HCT116 (cell line): ENCODE results near the gene RPL13. TPM values are rescaled to one million over a fixed set of nuclear protein-coding genes. Genes with fewer than 3 reads are reported as not detected.

ENCODE experiments used
- ATAC-seq: fragments of 200-7000 bp; cut with Tn5 transposase; 2 replicates; pipeline ENCODE4 v1.9.1; 2020; ENCODE audit warnings: mild to moderate bottlenecking, moderate library complexity
- BruUV-seq: library from RNA; stranded (reverse); fragments of 400-500 nt; replicated peaks from 2 replicates; lab custom pipeline; 2021; lab: Mats Ljungman, UMichigan
- CTCF ChIA-PET: fragments of 300-600 bp; sonication (Branson Sonifier 250); formaldehyde crosslinking; loops from one replicate; lab custom pipeline; 2021; ENCODE audit warnings: antibody characterized with exemption; lab: Charles Lee
- POLR2A ChIA-PET: fragments of 300-600, 350-600 bp; sonication (Branson Sonifier 250); formaldehyde crosslinking; loops from one replicate; lab custom pipeline; 2021; ENCODE audit warnings: antibody characterized with exemption; lab: Charles Lee
- RAD21 ChIA-PET, 2 experiments: fragments of 300-600 bp; sonication (Branson Sonifier 250); formaldehyde crosslinking; loops; one replicate each; lab custom pipeline; 2023; ENCODE audit warnings: low total read pairs in 2 of 2; ENCODE audit not compliant: uncharacterized antibody in 2 of 2, unreplicated experiment in 2 of 2, low non-redundant PET in 1 of 2; lab: Charles Lee
- DNase-seq: peaks from one replicate; pipeline ENCODE4 v3.0.0-alpha.2; 2010; ENCODE audit warnings: low read depth, low spot score
- H2AFZ ChIP-seq: fragments of 200-600 bp; shearing (Covaris generic), sonication (generic); 2 replicates; pipeline ENCODE4 v1.6.1; 2017; ENCODE audit warnings: low read depth, mixed run types, mixed read lengths, antibody characterized with exemption, low read length; ENCODE audit not compliant: poor library complexity, severe bottlenecking
- H3K27ac ChIP-seq: 2 replicates; pipeline ENCODE4 v1.5.1; 2012; ENCODE audit warnings: low read depth, low read length
- H3K27me3 ChIP-seq: fragments of 200-600 bp; sonication (generic); 2 replicates; pipeline ENCODE4 v1.6.1; 2016; ENCODE audit warnings: mixed run types, low read length, mixed read lengths; ENCODE audit not compliant: insufficient read depth
- H3K36me3 ChIP-seq, 2 experiments: fragments of 200-500 bp in 1 of 2; fragments of 200-600 bp in 1 of 2; sonication (Bioruptor generic) in 1 of 2; sonication (generic) in 1 of 2; 2 replicates each; pipeline versions ENCODE4 v1.5.1 to v1.6.1; 2014 to 2016; ENCODE audit warnings: low read length in 2 of 2, inconsistent platforms in 1 of 2, mixed read lengths in 1 of 2, mixed run types in 1 of 2; ENCODE audit not compliant: insufficient read depth in 2 of 2, control insufficient read depth in 1 of 2
- H3K4me1 ChIP-seq, 2 experiments: fragments of 200-600 bp in 1 of 2; sonication (generic) in 1 of 2; 2 replicates each; pipeline versions ENCODE4 v1.5.1 to v1.6.1; 2012 to 2017; ENCODE audit warnings: low read length in 2 of 2, inconsistent platforms in 1 of 2, mild to moderate bottlenecking in 1 of 2, mixed read lengths in 1 of 2, mixed run types in 1 of 2, moderate library complexity in 1 of 2; ENCODE audit not compliant: insufficient read depth in 2 of 2, control insufficient read depth in 1 of 2
- H3K4me2 ChIP-seq: fragments of 200-600 bp; sonication (generic); 2 replicates; pipeline ENCODE4 v1.6.1; 2017; ENCODE audit warnings: mixed run types, low read length, mixed read lengths
- H3K4me3 ChIP-seq, 2 experiments: fragments of 200-600 bp in 1 of 2; sonication (generic) in 1 of 2; replicated peaks in 1 of 2; 2 replicates each; pipeline ENCODE4 v1.5.1; 2011 to 2016; ENCODE audit warnings: low read length in 2 of 2, control low read depth in 1 of 2, low read depth in 1 of 2, mild to moderate bottlenecking in 1 of 2, mixed read lengths in 1 of 2, mixed run types in 1 of 2
- H3K79me2 ChIP-seq: fragments of 200-600 bp; sonication (generic); 2 replicates; pipeline ENCODE4 v1.6.1; 2017; ENCODE audit warnings: mild to moderate bottlenecking, mixed run types, low read length, moderate library complexity, mixed read lengths; ENCODE audit not compliant: insufficient read depth
- H3K9ac ChIP-seq: fragments of 200-600 bp; sonication (generic); 2 replicates; pipeline ENCODE4 v1.6.1; 2016; ENCODE audit warnings: low read length, mixed read lengths
- H3K9me2 ChIP-seq: fragments of 200-600 bp; sonication (generic), shearing (Covaris generic); 2 replicates; pipeline ENCODE4 v1.6.1; 2017; ENCODE audit warnings: mixed run types, mild to moderate bottlenecking, moderate library complexity; ENCODE audit not compliant: insufficient read depth
- H3K9me3 ChIP-seq, 2 experiments: fragments of 200-500 bp in 1 of 2; fragments of 200-600 bp in 1 of 2; sonication (Bioruptor generic) in 1 of 2; sonication (generic) in 1 of 2; 2 replicates each; pipeline ENCODE4 v1.6.1; 2014 to 2017; ENCODE audit warnings: low read length in 2 of 2, mixed read lengths in 2 of 2, inconsistent platforms in 1 of 2, low read depth in 1 of 2, mild to moderate bottlenecking in 1 of 2, mixed run types in 1 of 2, moderate library complexity in 1 of 2; ENCODE audit not compliant: control insufficient read depth in 1 of 2, insufficient read depth in 1 of 2
- H4K20me1 ChIP-seq: fragments of 200-600 bp; sonication (generic), shearing (Covaris generic); 2 replicates; pipeline ENCODE4 v1.6.1; 2017; ENCODE audit warnings: mixed run types, mild to moderate bottlenecking, moderate library complexity; ENCODE audit not compliant: insufficient read depth
- CBX3 ChIP-seq: IDR thresholded peaks from 2 replicates; pipeline ENCODE4 v1.6.1; 2012; ENCODE audit warnings: low read depth
- CEBPB ChIP-seq: IDR thresholded peaks from 2 replicates; pipeline ENCODE4 v1.6.1; 2012; ENCODE audit warnings: low read depth
- EGR1 ChIP-seq: IDR thresholded peaks from 2 replicates; pipeline ENCODE4 v1.6.1; 2012; ENCODE audit warnings: low read depth
- ELF1 ChIP-seq: IDR thresholded peaks from 2 replicates; pipeline ENCODE4 v1.6.1; 2012; ENCODE audit warnings: low read depth, borderline replicate concordance
- EZH2phosphoT487 ChIP-seq: fragments of 200-600 bp; IDR thresholded peaks from 2 replicates; pipeline ENCODE4 v1.6.1; 2018; ENCODE audit warnings: antibody characterized with exemption, borderline replicate concordance
- FOSL1 ChIP-seq: IDR thresholded peaks from 2 replicates; pipeline ENCODE4 v1.6.1; 2012; ENCODE audit warnings: low read depth
- JUND ChIP-seq: IDR thresholded peaks from 2 replicates; pipeline ENCODE4 v1.6.1; 2012
- POLR2A ChIP-seq: IDR thresholded peaks from 2 replicates; pipeline ENCODE4 v1.7.0; 2011; ENCODE audit warnings: borderline replicate concordance; ENCODE audit not compliant: insufficient read depth, insufficient read length; ENCODE audit errors: extremely low read depth
- POLR2AphosphoS5 ChIP-seq: IDR thresholded peaks from 2 replicates; pipeline ENCODE4 v1.6.1; 2011; ENCODE audit warnings: mild to moderate bottlenecking, low read depth, low read length, moderate library complexity
- SIN3A ChIP-seq: IDR thresholded peaks from 2 replicates; pipeline ENCODE4 v1.6.1; 2012; ENCODE audit warnings: low read depth
- SP1 ChIP-seq: IDR thresholded peaks from 2 replicates; pipeline ENCODE4 v1.6.1; 2012; ENCODE audit warnings: low read depth
- SRF ChIP-seq: IDR thresholded peaks from 2 replicates; pipeline ENCODE4 v1.6.1; 2012; ENCODE audit warnings: low read depth
- ZFX ChIP-seq: fragments of 450-650 bp; IDR thresholded peaks from 2 replicates; pipeline ENCODE4 v1.6.1; 2017
- ZNF274 ChIP-seq: fragments of 200-500 bp; sonication (Bioruptor generic); IDR thresholded peaks from 2 replicates; pipeline ENCODE4 v1.6.1; 2014; ENCODE audit warnings: mild to moderate bottlenecking, low read depth, low read length, inconsistent platforms
- intact Hi-C: fragments of 100-400 bp; cut with micrococcal nuclease; formaldehyde crosslinking; loops from 2 replicates; pipeline ENCODE4 v1.10.0; 2022
- total RNA-seq: library from RNA; stranded (reverse); gene quantifications from one replicate; pipeline ENCODE4 v1.2.1, GENCODE V29; 2021; ENCODE audit not compliant: unreplicated experiment

The RPL13 gene
- total RNA-seq, 1 experiment from 2014 or later: 4,404 TPM

- ChIA-PET CTCF (no interaction called here), POLR2A (interaction anchor here (0.9 to 1.5 kb wide), 2 partner anchors 138 to 468 kb away, joined by 3 read pairs; partner anchors contain the start of gene ACSF3), RAD21 (no interaction called here)
- peak overlapping the region; percentile 96 for H3K27ac ChIP-seq
- TSS peak; percentile 53 for BruUV-seq
- DNase-seq (no peak), ATAC-seq (no peak)
- peak overlapping the region; percentile 83 to 89 for H3K4me3 ChIP-seq
- peaks cover 23 to 34% of the 10 kb centered on the region in 2 experiments for H3K36me3 ChIP-seq
- TF ChIP-seq ZFX (no peak), POLR2AphosphoS5 (peak; percentile 42), ELF1 (no peak)
- H3K79me2 ChIP-seq: peaks cover 50% of the 10 kb centered on the region
- H3K9me2 ChIP-seq: no peaks in the 10 kb centered on the region
- no peaks in the 10 kb centered on the region for H3K27me3 ChIP-seq
- peaks cover 58 to 78% of the 10 kb centered on the region in 2 experiments for H3K4me1 ChIP-seq
- peak overlapping the region; percentile 96 for H3K9ac ChIP-seq
- intact Hi-C loops: loop anchor here (10.0 kb wide), 1 partner anchor 747 kb away; the partner anchor contains the start of gene APRT
- peaks cover 42% of the 10 kb centered on the region; the same call in 1 of the 2 replicates for H4K20me1 ChIP-seq
- H2AFZ ChIP-seq: no peak overlapping the region
- no peaks in the 10 kb centered on the region for H3K9me3 ChIP-seq
- peak overlapping the region; percentile 84 for H3K4me2 ChIP-seq
Observed at GRCh38 chr16:89561884-89562599, 1.6 kb downstream of the RPL13 start.

- TF ChIP-seq ZFX: no peak
- TF ChIP-seq FOSL1: no peak
- no peak for TF ChIP-seq SRF
- no peak for TF ChIP-seq CEBPB
- no peak for TF ChIP-seq POLR2AphosphoS5
- no peak for TF ChIP-seq SP1
- no peak for TF ChIP-seq POLR2A
- TF ChIP-seq CBX3: no peak
- no peak for TF ChIP-seq ZNF274
- TF ChIP-seq ELF1: no peak
- TF ChIP-seq EGR1: no peak
- no peak for TF ChIP-seq SIN3A
- no peak for TF ChIP-seq JUND
- no peak for TF ChIP-seq EZH2phosphoT487
- Histone ChIP-seq H2AFZ (no peak overlapping the region), H3K4me1 (peaks cover 55 to 69% of the 10 kb centered on the region in 2 experiments), H3K27ac (peak overlapping the region; percentile 96), H3K9me3 (no peaks in the 10 kb centered on the region), H3K27me3 (no peaks in the 10 kb centered on the region), H3K9ac (peak overlapping the region; percentile 96), H3K79me2 (peaks cover 50% of the 10 kb centered on the region), H3K9me2 (no peaks in the 10 kb centered on the region), H3K4me2 (peak overlapping the region; percentile 84), H4K20me1 (peaks cover 42% of the 10 kb centered on the region; the same call in 1 of the 2 replicates), H3K36me3 (peaks cover 23 to 34% of the 10 kb centered on the region in 2 experiments), H3K4me3 (peak overlapping the region; percentile 1 to 83)
- no peak for ATAC-seq
- POLR2A ChIA-PET: interaction anchor here (1.2 to 1.5 kb wide), 2 partner anchors 137 to 469 kb away, joined by 3 read pairs; partner anchors contain the start of gene ACSF3
- DNase-seq: no peak
- RAD21 ChIA-PET: no interaction called here
- intact Hi-C loops: loop anchor here (10.0 kb wide), 1 partner anchor 748 kb away; the partner anchor contains the start of gene APRT
- CTCF ChIA-PET: no interaction called here
- BruUV-seq: no TSS peak
Observed at GRCh38 chr16:89562939-89563338, 2.5 kb downstream of the RPL13 start.
